HG03175 (cell line): ENCODE data around the gene FILIP1L.
A peak's percentile ranks its signal among the peaks of the same experiment; 100 is the strongest.

Source experiments
- ATAC-seq: cut with Tn5 transposase; IDR thresholded peaks from one replicate; pipeline ENCODE4 v1.9.1; 2021; ENCODE audit warnings: mild to moderate bottlenecking, moderate library complexity; ENCODE audit not compliant: unreplicated experiment

The FILIP1L gene

DNA sequence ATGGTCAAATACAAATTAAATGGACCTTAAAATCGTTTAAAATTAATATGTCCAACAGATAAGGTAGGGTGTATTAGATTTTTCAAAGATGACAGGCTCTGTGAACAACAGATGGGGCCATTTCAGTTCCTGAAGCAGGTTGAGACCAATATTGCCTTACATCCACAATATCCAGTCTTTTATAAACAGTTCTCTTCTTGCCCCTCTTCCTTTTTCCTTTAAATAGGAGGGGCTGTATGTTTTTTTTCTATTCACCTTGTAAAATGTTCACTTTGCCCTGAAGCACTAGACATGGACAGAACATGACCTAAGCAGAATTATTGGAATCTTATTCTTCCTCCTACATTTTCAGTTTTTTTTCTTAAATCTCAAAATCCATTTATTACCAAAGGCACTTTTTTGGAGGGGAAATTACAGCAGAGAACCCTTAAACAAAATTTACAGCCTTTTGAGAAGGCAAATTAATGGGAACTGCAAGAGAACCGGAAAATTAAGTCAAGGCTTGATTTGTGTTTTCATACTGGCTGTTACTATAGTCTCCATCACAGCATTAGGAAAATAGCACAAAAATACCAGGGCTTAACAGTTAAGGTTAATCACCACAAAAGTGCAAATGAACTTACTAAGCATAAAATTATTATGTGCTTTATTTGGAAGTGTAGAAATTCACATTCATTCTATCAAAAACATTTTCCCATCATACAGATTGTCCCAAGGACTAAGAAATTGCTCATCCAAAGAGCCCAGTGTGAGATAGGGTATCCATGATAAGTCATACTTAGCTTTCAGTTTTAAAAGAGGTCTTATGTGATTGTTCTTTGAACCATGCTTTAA, 240.8 kb downstream of the FILIP1L start:
- no peak for ATAC-seq

DNA sequence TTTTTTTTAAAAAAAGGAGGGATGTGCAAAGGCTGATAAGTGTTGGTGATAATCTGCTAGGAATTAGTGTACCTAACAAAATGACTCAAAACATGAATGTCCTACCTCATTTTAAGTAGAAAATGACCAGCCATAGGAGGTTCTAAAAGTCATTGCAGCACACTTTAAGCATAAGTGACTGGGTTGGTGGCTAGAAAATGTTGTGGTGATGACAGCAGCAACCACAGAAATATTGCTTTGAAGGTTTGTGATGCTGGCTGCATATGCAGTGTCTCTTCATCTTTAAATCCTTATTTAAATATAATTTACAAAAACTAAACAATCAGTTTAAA, 241.4 kb downstream of the FILIP1L start:
- ATAC-seq, result peak; percentile 53

DNA sequence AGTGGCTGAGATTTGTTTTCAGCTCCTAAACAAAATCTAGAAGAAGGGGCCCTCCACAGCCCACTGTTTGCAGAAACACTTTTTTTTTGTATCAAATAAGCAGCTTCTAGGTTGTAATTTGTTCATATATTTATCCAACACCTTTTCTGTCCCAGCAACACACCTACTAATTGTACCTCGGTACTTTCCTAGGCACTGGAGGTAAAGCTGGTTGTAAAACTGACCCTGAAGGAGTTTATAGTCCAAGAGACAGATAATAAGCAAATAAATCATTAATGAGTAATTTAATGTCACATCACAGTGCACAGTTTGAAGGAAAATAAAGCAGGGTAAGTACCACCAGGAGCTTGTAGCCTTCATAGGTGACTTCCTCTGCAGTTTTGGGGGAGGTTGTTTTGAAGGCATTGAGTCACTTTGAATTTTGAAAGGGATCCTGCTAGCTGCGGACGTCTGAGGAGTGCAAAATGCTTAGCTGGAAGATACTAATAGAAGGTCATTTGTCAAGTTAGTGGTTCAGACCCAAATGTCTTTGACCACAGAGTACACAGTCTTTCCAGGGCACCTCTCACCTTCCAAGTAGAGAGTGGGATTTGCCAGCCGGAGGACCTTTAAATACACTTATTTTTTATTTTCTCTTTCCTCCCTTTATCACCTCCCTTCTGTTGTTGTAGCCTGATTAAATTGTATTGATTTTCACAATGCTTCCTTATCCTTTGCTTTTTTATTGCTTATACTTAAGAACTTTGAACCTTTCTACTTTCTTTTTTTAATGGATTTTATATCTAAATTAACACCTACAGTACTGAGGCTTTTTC, 242.9 kb downstream of the FILIP1L start:
- ATAC-seq, result no peak

DNA sequence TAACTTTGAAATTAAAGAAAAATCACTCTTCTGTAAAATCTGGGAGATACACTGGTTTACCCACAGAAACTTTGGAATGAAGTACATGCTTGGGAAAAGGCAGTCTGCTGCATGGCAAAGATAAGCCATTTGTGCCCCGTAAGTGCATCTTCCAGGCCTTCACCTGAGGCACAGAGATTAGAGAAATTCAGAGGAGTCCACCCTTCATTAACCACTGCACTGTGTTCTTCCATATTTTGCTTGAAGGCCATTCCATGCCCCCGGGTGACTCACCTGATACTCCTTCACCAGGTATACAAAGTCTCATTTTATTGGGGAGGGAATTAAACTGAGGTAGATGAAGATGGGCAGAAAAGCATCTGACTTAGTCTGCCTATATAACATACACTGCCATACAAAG, 243.6 kb downstream of the FILIP1L start:
- no peak for ATAC-seq

DNA sequence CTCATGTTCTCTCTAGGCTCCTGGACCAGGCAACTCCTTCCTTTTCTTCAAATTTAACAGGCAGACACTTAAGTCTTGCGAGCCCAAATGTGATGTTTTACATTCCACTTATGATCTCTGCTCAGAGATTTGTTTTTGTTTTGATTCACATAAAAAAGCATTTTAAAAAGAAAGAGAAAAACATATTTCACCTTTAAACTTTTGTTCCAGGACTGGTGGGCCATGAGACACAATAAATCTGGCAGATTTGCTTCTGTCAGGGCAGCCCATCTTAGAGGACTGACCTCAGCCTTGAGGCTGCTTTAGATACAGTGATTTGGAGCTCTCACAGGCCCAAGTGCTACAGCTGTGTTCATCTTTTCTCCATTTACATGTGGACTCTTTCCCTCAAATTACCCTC, 244.7 kb downstream of the FILIP1L start:
- ATAC-seq, result no peak

DNA sequence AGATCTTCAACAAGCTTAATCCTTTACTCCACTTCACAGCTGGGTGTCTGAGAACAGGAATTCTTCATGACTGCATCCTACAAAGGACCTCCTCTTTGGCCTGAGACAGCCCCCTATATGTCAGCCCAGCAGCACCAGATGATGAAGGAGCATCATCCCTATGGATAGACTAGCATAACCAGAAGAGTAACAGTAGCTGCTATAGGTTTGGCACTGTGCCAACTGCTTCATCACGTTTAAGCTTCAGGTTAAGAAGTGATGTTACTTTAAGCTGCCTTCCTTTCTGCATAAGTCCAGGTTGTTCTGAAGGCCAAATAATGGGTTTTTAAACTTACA, 246.0 kb downstream of the FILIP1L start:
- ATAC-seq, result no peak

DNA sequence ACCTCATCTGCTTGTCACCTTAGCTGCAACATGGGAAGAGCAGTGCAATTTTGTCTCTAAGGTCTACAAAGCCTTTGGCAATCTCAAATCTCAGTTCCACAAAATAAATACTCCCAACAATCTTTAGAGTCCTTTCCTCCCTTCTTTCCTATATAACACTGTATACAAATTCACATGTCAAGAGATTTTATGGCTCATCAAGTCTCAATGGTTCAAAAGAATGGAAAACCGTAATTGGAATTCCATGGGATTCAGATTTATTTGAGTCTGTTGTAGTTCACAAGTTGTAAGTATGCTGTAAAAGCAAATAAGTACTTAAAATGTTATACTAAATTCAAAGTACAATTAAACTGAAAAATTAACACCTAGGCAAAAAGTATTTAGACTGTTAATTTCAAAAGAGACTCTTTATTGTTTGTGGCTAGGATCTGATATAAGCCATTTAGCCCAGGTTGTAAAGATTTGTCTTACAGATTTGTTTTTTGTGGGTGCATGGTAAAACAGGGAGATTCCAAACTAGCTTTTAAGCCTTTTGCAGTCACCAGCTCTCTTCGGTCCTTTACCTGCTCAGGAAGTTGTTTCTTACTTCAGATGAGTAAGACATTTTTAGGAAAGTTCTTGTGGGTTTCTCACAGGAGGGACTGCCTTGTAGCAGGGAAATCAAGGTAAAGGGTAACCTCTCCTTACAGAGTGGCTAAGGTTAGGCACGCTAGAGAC, 246.5 kb downstream of the FILIP1L start:
- no peak for ATAC-seq

DNA sequence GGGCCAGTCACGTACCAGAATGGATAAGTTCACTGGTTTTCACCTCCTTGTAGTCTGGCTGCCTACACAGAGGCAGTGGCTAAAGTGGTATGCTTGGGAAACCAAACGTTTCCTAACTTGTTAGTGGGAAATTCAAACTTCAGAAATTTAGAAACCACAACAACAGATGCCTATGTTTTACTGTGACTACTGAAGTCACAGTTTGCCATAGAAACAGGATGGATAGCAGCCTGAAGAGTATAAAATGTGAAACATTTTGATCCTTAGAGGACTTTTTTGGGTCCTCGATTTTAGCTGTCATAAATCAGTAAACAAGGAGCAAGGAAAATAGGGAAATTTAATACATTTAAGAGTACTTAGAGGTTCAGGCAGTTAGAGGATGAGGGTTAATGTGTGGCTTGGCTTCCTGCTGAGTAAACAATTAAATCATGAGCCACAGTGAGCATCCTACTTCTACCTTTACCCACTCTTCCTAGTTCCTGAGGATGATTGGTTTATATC, 248.0 kb downstream of the FILIP1L start:
- no peak for ATAC-seq

DNA sequence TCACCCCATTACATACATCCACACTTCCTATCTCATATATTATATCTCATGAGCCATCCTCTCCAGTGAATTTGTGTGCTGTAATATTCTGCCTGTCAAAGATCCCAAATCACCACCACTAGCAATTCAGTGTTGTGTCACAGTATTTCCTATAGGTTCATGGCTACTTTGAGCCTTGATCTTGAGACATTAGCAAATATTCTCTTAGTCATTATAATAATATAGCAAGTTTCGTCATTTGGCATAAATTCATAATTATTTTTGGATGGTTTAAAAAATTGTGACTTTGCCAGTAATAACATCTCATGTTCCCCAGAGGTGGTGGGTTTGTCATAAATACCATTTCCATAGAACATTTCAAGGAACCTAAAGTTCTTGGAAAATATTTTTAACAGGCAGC, 249.0 kb downstream of the FILIP1L start:
- no peak for ATAC-seq

DNA sequence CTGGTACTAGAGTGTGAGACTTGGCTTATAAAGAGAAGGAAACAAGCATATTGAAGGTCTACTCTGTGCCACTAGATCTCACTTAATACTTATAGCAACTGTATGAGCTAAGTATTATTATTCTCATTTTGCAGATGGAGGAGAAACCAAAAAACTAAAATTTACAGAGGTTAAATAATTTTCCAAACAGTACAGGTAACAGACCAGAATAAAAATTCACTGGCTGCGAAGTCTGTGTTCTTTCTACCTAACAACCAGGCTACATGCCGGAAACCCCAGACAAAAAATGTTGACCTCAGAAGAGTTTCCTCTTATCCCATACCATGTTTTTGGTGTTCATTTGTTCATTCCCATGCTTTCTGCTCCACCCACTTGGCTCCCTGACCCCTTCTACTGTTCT, 250.0 kb downstream of the FILIP1L start:
- no peak for ATAC-seq

- no peak for ATAC-seq
These were observed 250.7 kb downstream of the FILIP1L start for GRCh38 chr3:99863588-99863987.

- no peak for ATAC-seq
These were observed 251.3 kb downstream of the FILIP1L start for GRCh38 chr3:99863002-99863401.

DNA sequence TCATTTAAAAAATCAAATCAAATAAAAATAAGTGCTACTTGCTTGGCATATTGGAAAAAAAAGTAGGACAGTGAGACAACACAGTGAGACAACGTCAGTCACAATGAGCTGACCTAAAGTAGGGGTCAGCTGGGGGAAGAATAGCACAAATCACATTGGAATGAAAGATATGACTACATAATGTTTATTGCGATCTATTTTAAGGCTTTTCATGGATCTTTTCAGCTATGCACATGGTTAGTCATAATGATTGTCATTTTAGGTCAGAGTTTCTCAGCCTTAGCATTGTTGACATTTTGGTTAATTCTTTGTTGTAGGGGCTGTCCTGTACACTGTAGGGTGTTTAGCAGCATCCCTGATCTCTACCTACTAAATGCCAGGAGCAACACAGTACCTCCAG, 252.1 kb downstream of the FILIP1L start:
- no peak for ATAC-seq

- no peak for ATAC-seq
These were observed 253.1 kb downstream of the FILIP1L start for GRCh38 chr3:99861216-99861615.

DNA sequence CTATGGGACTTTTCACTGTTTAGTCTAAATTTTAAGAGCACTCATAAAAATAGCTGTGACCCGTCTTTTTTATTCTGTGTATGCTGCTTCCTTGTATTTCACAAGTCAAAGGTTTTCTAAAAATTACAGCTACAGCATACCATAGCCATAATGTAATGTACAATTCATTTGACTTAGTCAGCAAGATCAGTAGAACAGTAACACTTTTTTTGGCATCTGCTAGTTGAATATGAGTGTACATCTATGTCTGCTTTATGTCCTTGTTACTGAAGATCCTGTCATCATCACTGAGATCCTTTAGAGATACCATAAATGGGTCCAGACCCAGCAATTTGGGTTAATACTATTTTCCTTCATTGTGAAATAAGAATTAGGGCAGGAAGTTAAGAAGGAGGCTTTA, 254.5 kb downstream of the FILIP1L start:
- ATAC-seq, result no peak

DNA sequence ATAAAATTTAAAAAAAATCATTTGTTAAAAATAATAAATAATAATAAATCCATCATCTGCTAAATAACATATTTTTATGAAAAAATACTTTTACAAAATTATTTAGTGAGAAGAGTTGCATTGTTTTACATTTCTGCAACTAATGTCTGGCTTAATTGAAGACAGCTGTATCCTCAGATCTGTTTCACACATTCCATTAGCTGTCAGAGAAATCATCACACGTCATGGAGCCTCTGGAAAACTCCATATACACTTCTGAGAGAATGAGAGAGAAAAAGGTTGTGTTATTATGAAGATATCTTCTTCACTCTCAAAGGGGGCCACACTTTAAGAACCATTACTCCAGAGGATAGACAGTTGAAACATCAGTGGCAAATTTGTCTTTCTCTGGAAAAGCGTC, 255.8 kb downstream of the FILIP1L start:
- no peak for ATAC-seq

DNA sequence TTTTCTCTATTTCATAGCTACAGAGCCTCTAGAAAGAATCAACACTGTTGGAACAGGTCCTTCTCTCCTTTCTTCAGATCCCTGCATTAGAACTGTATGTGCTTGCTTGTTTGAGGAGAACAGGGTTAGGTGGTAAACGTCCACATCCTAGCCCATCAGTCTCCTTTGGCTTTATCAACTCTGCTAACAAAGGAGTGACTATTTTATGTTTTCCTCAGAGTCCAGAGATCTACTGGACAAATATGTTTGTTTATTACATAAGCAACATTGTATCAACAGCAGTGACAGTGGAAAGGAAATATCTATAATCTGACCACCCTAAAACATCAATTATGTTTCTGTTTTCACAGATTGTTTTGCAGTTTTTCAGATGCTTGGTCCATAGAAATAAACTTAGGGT, 257.0 kb downstream of the FILIP1L start:
- no peak for ATAC-seq

GRCh38 chr3:99856437-99857220, 257.7 kb downstream of the FILIP1L start:
- ATAC-seq, result no peak

GRCh38 chr3:99855900-99856299, 258.4 kb downstream of the FILIP1L start:
- no peak for ATAC-seq

DNA sequence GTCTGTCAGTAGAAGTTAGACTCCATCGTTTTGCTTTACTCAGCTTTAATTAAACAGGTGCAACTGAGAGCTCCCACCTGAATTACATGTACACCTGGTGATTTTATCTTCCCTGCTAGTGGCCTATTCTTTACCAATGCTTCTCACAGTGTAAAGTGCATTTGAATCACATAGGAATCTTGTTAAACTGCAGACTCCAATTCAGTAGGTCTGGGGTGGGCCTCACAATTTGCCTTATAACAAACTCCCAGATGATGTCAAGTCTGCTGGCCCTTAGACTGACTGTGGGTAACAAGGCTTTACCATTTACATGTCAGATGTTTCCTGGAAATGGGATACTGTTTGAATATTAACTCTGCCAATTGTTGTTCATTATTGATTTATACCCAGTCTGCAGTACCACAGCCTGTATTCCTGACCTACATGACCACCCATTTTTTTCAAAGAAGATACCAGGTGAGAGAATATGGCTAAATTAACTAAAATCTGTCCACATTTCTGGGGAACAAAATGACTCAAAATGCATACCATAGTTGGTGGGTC, 259.5 kb downstream of the FILIP1L start:
- ATAC-seq, result no peak

GRCh38 chr3:99852851-99853250, 261.4 kb downstream of the FILIP1L start:
- no peak for ATAC-seq
